Activated T-helper 1 cell treated with anti-CD3 and anti-CD28 coated beads, Interleukin-12 subunit alpha, Interleukin-12 subunit beta, Interleukin-2, Interleukin-4 antibody, amounts not matched to agents 30 ng/mL and 10 ng/mL and 1 ng/mL, durations not matched to agents 14 hours and 24 hours and 36 hours (primary cell): ENCODE data around the gene MGAT4A. TPM values are rescaled to one million over a fixed set of nuclear protein-coding genes. Genes with fewer than 3 reads are reported as not detected.
"Not testable (repeated sequence)": the region's sequence is repeated elsewhere in the genome, so short reads cannot be mapped to it uniquely, and the experiment has no call there.

Source experiments
- DNase-seq: peaks from one replicate; pipeline ENCODE4 v3.0.0; 2021; ENCODE audit warnings: low spot score
- H3K27ac Mint-ChIP-seq: one replicate; pipeline ENCODE4 v1.8.0; 2021; ENCODE audit warnings: mild to moderate bottlenecking, mixed read lengths
- H3K27me3 Mint-ChIP-seq: one replicate; pipeline ENCODE4 v1.8.0; 2022; ENCODE audit warnings: mild to moderate bottlenecking, moderate library complexity, mixed read lengths; ENCODE audit not compliant: insufficient read depth
- H3K36me3 Mint-ChIP-seq: one replicate; pipeline ENCODE4 v1.8.0; 2021; ENCODE audit warnings: low read depth, mixed read lengths
- H3K4me1 Mint-ChIP-seq: one replicate; pipeline ENCODE4 v1.8.0; 2021; ENCODE audit warnings: low read depth, mixed read lengths
- H3K4me3 Mint-ChIP-seq: one replicate; pipeline ENCODE4 v1.8.0; 2021; ENCODE audit warnings: mild to moderate bottlenecking, moderate library complexity, mixed read lengths
- H3K9me3 Mint-ChIP-seq: one replicate; pipeline ENCODE4 v1.8.0; 2021; ENCODE audit warnings: mixed read lengths
- intact Hi-C: fragments of 100-400 bp; cut with micrococcal nuclease; formaldehyde crosslinking; loops from one replicate; pipeline ENCODE4 v1.15.1; 2024
- total RNA-seq: library from RNA; stranded (reverse); gene quantifications from 2 replicates; pipeline ENCODE4 v1.2.3, GENCODE V29; 2022

MGAT4A gene
- total RNA-seq, 1 donor from 2014 or later: 49.7 TPM

GRCh38 chr2:98685930-98686887 lies 44.7 kb downstream of the MGAT4A start:
- no peak for DNase-seq
- Mint-ChIP-seq H3K4me1 (peaks cover 47% of the 10 kb centered on the region), H3K9me3 (no peaks in the 10 kb centered on the region), H3K36me3 (peaks cover 22% of the 10 kb centered on the region), H3K27me3 (no peaks in the 10 kb centered on the region), H3K4me3 (no peak overlapping the region), H3K27ac (no peak overlapping the region)
- intact Hi-C loops: no loop called here

GRCh38 chr2:98683728-98684127 lies 47.2 kb downstream of the MGAT4A start:
- Mint-ChIP-seq H3K4me3 (no peak overlapping the region), H3K36me3 (peaks cover 22% of the 10 kb centered on the region), H3K9me3 (no peaks in the 10 kb centered on the region), H3K27me3 (no peaks in the 10 kb centered on the region), H3K4me1 (peaks cover 35% of the 10 kb centered on the region), H3K27ac (peak overlapping the region; percentile 40)
- intact Hi-C loops: no loop called here
- DNase-seq: no peak

GRCh38 chr2:98676742-98677141 lies 54.2 kb downstream of the MGAT4A start:
- Mint-ChIP-seq H3K36me3 (peaks cover 44% of the 10 kb centered on the region), H3K9me3 (peaks cover 13% of the 10 kb centered on the region), H3K4me3 (no peak overlapping the region), H3K27me3 (no peaks in the 10 kb centered on the region), H3K4me1 (peaks cover 30% of the 10 kb centered on the region), H3K27ac (no peak overlapping the region)
- no peak for DNase-seq
- intact Hi-C loops: no loop called here

- no peak for DNase-seq
- intact Hi-C loops: loop anchor here (2.0 kb wide), 1 partner anchor 16 kb away; no protein-coding TSS in a partner anchor
- Mint-ChIP-seq H3K4me3 (no peak overlapping the region), H3K27me3 (no peaks in the 10 kb centered on the region), H3K4me1 (peaks cover 40% of the 10 kb centered on the region), H3K9me3 (peaks cover 27% of the 10 kb centered on the region), H3K36me3 (peaks cover 58% of the 10 kb centered on the region), H3K27ac (peak overlapping the region; percentile 57)
Observed at GRCh38 chr2:98674233-98674964, 56.5 kb downstream of the MGAT4A start.

- no peak overlapping the region for H3K27ac Mint-ChIP-seq
- H3K36me3 Mint-ChIP-seq: peaks cover 80% of the 10 kb centered on the region
- H3K4me3 Mint-ChIP-seq: no peak overlapping the region
- H3K4me1 Mint-ChIP-seq: peaks cover 58% of the 10 kb centered on the region
- intact Hi-C loops: no loop called here
- H3K9me3 Mint-ChIP-seq: peaks cover 48% of the 10 kb centered on the region
- H3K27me3 Mint-ChIP-seq: no peaks in the 10 kb centered on the region
- DNase-seq: no peak
Observed at GRCh38 chr2:98669675-98670074, 61.3 kb downstream of the MGAT4A start.

GRCh38 chr2:98665677-98666076 lies 65.3 kb downstream of the MGAT4A start:
- DNase-seq: no peak
- peak overlapping the region; percentile 67 for H3K27ac Mint-ChIP-seq
- intact Hi-C loops: no loop called here
- no peak overlapping the region for H3K4me3 Mint-ChIP-seq
- peaks cover 27% of the 10 kb centered on the region for H3K9me3 Mint-ChIP-seq
- H3K4me1 Mint-ChIP-seq: peaks cover 69% of the 10 kb centered on the region
- H3K36me3 Mint-ChIP-seq: peaks cover 62% of the 10 kb centered on the region
- no peaks in the 10 kb centered on the region for H3K27me3 Mint-ChIP-seq

GRCh38 chr2:98664323-98664722 lies 66.6 kb downstream of the MGAT4A start:
- H3K4me1 Mint-ChIP-seq: peaks cover 79% of the 10 kb centered on the region
- H3K9me3 Mint-ChIP-seq: peaks cover 32% of the 10 kb centered on the region
- peak overlapping the region; percentile 63 for H3K4me3 Mint-ChIP-seq
- H3K27ac Mint-ChIP-seq: peak overlapping the region; percentile 99
- intact Hi-C loops: loop anchor here (1.0 kb wide), 1 partner anchor 97 kb away; no protein-coding TSS in a partner anchor
- peaks cover 58% of the 10 kb centered on the region for H3K36me3 Mint-ChIP-seq
- no peaks in the 10 kb centered on the region for H3K27me3 Mint-ChIP-seq
- peak; percentile 56 for DNase-seq

GRCh38 chr2:98663511-98664090 lies 67.3 kb downstream of the MGAT4A start:
- peak overlapping the region; percentile 90 for H3K4me3 Mint-ChIP-seq

GRCh38 chr2:98659491-98659840 lies 71.5 kb downstream of the MGAT4A start:
- peaks cover 93% of the 10 kb centered on the region for H3K4me1 Mint-ChIP-seq
- H3K4me3 Mint-ChIP-seq: peak overlapping the region; percentile 85
- intact Hi-C loops: loop anchor here (1.0 to 5.0 kb wide), 5 partner anchors 33 to 678 kb away; partner anchors contain the start of genes EIF5B, LIPT1, MGAT4A and TSGA10
- H3K27me3 Mint-ChIP-seq, H3K9me3 Mint-ChIP-seq, DNase-seq: not testable (repeated sequence)
- peak overlapping the region; percentile 97 for H3K27ac Mint-ChIP-seq
- H3K36me3 Mint-ChIP-seq: peaks cover 32% of the 10 kb centered on the region

More at GRCh38 chr2:98663511-98664090, 67.3 kb downstream of the MGAT4A start:
- Mint-ChIP-seq H3K4me1 (peaks cover 80% of the 10 kb centered on the region), H3K27ac (peak overlapping the region; percentile 99), H3K9me3 (peaks cover 27% of the 10 kb centered on the region), H3K27me3 (no peaks in the 10 kb centered on the region), H3K36me3 (peaks cover 54% of the 10 kb centered on the region)
- DNase-seq: peak; percentile 28
- intact Hi-C loops: loop anchor here (1.0 kb wide), 2 partner anchors 30 to 98 kb away; no protein-coding TSS in a partner anchor

- Mint-ChIP-seq H3K36me3 (peaks cover 35% of the 10 kb centered on the region), H3K27me3 (no peaks in the 10 kb centered on the region), H3K27ac (peak overlapping the region; percentile 97), H3K9me3 (peaks cover 8% of the 10 kb centered on the region), H3K4me1 (peaks cover 94% of the 10 kb centered on the region), H3K4me3 (peak overlapping the region; percentile 85)
- DNase-seq: no peak
- intact Hi-C loops: loop anchor here (1.0 to 5.0 kb wide), 5 partner anchors 33 to 678 kb away; partner anchors contain the start of genes EIF5B, LIPT1, MGAT4A and TSGA10
Observed at GRCh38 chr2:98658816-98659490, 72.0 kb downstream of the MGAT4A start.

- Mint-ChIP-seq H3K4me3 (peak overlapping the region; percentile 53), H3K4me1 (peaks cover 94% of the 10 kb centered on the region), H3K27ac (peak overlapping the region; percentile 80), H3K9me3 (peaks cover 8% of the 10 kb centered on the region), H3K36me3 (peaks cover 42% of the 10 kb centered on the region), H3K27me3 (no peaks in the 10 kb centered on the region)
- DNase-seq: no peak
- intact Hi-C loops: loop anchor here (2.0 to 5.0 kb wide), 4 partner anchors 18 to 681 kb away; partner anchors contain the start of genes COA5, EIF5B, LIPT1 and TSGA10
Observed at GRCh38 chr2:98656800-98657199, 74.1 kb downstream of the MGAT4A start.
